HG02981 (cell line): ENCODE data around the gene UGGT2.
"Not testable (repeated sequence)": the region's sequence is repeated elsewhere in the genome, so short reads cannot be mapped to it uniquely, and the experiment has no call there.

ENCODE experiments used
- ATAC-seq: cut with Tn5 transposase; IDR thresholded peaks from one replicate; pipeline ENCODE4 v1.9.1; 2021; ENCODE audit warnings: mild to moderate bottlenecking, moderate library complexity; ENCODE audit not compliant: unreplicated experiment

UGGT2 gene

DNA sequence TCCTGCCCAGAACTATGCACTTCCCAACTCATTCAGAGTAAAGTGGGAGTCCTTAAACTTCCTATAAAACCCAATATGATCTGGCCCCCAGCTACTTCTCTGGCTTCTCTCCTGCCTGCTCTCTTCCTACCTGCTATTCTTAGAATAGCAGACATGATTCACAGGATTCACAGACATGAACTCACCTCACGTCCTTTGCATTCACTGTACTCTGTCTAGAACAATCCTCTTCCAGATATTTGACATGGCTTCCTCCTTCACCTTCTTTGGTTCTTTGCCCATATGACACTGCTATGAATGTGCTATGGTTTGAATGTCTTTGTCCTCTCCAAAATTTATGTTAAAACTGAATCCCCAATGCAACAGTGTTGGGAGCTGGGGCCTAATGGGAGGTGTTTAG lies 154.9 kb downstream of the UGGT2 start:
- no peak for ATAC-seq

DNA sequence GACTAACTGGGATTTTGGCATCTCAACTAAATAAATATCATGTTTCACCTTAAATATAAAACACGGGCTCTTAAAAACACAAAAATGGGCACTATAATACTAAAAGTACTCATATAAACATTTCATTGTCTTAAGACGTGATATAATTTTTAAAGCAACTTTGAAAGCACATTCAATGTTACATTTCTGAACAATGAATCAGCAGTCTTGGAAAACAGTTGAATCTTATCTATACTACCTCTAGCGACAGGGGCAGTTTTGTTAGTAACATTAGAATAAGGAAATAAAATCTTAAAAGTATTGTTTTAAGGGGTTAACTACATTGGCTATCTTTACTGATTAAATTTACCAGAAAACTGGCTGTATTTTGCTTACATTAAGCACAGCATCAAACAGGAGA lies 156.9 kb downstream of the UGGT2 start:
- ATAC-seq: no peak

DNA sequence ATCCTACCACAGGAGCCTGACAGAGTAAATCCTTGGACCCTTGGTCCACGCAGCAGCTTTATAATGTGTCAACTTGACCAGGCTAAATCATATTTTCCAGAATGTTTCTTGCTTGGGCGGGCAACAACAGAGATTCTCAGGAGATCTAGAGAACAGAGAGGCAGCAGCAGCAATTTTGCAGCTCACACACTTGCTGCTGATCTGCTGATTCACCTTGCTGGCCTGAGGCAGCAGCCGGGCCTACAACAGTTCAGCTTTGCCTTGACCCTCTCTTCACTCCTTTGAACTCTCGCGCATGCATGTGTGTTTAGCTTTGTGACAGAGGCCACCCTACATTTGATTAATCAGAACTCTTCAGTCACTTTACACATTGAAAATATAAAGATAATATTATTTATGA lies 159.3 kb downstream of the UGGT2 start:
- no peak for ATAC-seq

DNA sequence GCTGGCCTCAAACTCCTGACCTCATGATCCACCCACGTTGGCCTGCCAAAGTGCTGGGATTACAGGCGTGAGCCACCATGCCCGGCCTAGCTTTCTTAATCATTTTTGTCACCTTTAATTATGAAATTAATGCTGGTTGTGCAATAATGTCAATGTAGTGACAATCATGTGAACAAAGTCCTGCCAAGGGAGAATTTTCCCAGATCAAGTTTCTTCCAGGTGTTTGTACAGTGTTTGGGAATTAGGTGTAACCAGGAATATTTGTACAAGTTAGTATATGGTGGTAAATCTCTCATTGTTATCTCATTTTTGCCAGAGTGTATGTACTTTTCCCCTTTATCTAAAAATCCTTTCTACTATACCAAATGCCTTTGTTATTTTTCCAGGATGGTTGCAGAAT lies 171.1 kb downstream of the UGGT2 start:
- no peak for ATAC-seq

DNA sequence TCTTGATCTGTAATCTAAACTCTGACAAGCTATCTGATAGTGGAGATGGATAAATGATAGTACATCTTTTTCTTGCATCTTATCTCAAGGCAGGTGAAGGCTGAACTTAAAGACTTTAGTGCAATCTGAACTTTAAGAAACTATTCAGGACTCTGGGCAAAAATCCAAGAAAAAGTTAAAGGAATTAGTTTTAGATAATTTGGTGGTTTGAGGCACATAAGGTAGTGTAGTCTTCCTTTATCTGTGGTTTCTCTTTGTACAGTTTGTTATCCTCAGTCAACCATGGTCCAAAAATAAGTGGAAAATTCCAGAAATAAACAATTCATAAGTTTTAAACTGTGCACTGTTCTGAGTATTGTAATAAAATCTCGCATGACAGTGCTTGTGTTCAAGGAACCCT lies 172.9 kb downstream of the UGGT2 start:
- no peak for ATAC-seq

DNA sequence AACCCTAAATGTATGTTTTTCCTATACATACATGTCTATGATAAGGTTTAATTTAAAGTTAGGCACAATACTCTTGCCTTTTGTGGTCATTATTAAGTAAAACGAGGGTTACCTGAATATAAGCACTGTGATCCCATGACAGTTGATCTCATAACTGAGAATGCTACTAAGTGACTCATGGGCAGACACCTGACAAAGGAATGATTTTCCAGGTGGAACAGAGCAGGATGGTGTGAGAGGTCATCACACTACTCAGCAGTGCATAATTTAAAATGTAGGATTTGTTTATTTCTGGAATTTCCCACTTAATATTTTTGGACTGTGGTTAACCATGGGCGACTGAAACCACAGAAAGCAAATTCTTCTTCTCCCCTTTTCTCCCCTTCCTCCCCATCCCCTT lies 178.9 kb downstream of the UGGT2 start:
- ATAC-seq: no peak

DNA sequence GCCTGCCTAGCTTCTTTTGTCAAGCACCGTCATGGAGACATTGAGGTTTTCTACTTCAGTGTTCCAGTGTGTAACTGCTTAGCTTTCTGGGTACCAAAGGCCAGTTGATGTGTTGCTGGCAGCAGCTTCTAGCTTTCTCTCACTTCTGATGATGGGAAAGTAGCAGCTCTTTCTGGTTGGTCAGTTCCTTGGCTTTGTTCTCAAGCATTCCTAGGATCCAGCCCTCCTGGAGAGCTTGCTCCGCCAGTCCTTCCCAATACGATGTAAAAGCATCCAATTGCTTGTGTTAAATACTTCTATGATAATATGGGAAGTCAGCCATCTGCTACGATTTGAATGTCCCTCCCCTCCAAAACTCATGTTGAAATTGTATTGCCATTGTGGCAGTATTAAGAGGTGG lies 182.8 kb downstream of the UGGT2 start:
- ATAC-seq: no peak

DNA sequence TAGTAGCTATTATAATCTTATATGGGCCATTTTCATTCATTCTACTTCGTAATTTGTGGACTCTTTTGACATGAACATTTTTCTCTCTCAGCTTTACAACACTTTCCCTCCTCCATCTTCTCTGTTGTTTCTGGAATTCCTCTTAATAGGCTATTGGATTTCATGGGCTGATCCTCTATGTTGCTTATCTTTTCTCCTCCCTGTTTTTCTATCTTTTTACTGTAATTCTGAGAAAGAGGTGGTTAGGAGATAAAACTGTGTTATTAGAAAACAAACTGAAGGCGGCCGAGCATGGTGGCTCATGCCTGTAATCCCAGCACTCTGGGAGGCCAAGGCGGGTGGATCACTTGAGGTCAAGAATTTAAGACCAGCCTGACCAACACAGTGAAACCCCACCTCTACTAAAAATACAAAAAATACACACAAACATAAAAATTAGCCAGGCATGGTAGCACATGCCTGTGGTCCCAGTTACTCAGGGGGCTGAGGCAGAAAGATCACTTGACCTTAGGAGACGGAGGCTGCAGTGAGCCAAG lies 188.1 kb downstream of the UGGT2 start:
- no peak for ATAC-seq

DNA sequence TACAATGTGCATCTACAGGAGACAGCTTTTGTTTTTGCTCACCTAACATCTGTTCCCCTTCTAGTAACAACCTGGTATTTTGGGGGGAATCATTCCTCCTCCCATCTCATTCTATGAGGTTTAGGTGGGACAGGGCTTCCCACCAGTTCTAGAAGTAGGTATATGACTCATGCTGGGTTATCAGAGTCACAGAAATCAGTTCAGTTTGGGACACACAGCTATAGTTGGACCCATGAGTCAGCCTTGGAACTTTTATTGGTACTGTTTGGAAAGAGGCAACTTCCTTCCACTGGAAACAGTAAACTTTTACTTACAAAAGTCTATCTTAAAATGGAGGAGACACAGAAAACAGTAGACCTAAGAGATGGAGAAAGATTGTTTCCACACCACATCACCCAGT lies 190.8 kb downstream of the UGGT2 start:
- ATAC-seq: no peak

DNA sequence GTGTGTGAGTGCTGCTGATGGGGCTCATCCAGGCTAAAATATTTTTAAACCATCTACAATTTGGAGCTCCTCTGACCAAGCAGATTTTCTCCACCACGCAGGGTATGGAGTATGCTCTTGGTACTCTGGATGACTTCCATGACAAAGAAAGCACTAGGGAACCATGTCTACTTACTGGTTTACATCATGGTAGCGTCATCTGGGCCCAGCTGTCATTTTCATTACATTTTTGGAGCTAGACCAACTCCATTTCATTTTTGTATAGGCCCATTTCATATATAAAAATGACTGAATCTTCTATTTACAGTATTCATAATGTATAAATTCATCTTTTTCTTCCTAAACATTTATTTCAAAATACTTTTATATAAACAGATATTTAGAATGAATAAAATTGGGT lies 191.9 kb downstream of the UGGT2 start:
- ATAC-seq: no peak

DNA sequence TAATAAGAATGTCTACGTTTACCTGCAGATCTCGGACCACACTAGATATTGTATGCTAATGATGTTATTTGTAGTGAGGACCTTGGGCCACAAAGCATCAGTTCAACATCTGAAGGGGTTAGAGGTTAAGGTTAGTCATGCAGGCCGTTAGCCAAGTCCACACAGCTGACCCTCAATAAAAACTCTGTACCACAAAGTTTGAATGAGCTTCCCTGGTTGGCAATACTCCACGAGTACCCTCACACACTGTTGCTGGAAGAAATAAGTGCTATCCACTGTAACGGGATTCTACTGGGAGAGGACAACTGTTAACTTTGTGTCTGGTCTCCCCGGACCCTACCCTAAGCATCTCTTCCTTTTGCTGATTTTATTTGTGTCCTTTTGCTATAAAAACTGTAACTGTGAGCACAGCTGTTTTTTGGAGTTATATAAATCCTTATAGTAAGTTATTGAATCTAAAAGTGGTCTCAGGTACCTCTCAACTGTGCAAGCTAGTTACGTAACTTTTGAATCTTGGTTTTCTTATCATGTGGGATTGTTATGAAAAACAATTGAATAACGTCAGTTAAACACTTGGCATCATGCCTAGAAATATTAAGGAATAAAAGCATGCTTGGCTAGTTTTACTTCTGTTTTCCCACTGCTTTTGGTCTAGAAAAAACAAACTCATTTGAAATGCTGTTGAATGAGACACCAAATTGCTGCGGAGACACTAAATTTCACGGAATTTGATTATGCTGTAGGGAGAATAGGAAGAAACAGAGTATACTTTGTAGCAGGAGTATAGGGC lies 194.7 kb downstream of the UGGT2 start:
- ATAC-seq: no peak

DNA sequence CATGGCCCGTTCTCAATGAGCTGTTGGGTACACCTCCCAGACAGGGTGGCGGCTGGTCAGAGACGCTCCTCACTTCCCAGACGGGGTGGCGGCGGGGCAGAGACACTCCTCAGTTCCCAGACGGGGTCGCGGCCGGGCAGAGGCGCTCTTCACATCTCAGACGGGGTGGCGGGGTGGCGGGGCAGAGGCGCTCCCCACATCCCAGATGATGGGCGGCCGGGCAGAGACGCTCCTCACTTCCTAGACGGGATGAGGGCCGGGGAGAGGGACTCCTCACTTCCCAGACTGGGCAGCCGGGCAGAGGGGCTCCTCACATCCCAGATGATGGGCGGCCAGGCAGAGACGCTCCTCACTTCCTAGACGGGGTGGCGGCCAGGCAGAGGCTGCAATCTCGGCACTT lies 207.5 kb downstream of the UGGT2 start:
- not testable (repeated sequence) for ATAC-seq

DNA sequence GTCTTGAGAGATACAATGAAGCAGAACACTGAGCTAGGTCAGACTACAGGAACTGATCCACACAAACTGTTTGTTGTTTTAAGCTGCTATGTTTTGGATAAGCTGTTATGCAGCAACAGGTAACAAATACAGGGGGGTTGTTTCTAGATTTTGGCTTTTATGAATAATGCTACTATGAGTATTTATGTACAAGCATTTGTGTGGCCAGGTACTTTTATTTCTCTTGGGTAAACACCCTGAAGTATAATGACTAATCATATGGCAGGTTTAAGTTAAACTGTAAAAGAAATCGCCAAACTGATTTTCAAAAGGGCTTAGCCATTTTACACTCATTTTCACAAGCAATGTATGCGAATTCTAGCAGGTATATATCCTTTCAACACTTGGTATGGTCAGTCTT lies 210.3 kb downstream of the UGGT2 start:
- no peak for ATAC-seq

DNA sequence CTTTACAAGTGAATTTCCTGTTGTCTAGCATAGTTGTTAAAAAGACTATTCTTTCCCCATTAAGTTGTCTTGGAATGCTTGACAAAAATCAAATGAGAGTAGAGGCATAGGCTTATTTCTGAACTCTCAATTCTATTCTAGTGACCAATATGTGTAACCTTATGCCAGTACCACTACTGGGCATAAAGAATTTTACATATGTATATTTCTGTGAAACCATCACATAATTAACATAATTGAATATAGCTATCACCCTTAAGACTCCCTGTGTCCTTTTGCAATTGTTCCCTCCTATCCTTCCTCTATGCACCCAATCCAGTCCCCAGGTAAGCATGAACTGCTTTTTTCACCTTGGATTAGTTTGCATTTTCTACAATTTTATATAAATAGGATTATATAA lies 211.3 kb downstream of the UGGT2 start:
- ATAC-seq: no peak

DNA sequence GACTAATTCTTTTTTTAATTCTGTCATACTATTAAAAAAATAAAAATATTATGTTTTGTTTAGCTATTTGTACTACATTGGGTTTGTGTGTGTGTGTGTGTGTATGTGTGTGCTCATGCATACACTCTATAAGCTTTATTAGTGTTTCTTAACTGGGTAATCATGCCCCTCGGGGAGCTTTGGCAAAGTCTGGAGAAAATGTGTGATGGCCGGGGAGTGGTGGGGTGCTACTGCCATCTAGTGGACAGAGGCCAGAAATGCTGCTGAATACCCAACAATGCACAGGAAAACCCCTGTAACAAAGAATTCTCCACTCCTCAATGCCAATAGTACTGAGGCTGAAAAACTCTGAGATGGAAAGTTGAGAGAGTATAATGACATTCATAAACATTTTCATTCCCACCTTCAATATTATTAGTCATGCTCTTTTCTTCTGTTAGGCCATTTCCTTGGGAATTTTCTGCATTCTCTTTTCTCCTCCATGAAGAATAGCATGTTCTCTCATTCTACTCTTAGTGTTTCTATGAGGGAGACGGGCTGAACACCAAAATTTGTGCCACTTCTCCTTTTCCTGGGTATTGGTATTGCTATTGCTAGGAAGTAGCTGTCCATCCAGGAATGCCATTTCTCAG lies 219.0 kb downstream of the UGGT2 start:
- ATAC-seq: peak; percentile 85

DNA sequence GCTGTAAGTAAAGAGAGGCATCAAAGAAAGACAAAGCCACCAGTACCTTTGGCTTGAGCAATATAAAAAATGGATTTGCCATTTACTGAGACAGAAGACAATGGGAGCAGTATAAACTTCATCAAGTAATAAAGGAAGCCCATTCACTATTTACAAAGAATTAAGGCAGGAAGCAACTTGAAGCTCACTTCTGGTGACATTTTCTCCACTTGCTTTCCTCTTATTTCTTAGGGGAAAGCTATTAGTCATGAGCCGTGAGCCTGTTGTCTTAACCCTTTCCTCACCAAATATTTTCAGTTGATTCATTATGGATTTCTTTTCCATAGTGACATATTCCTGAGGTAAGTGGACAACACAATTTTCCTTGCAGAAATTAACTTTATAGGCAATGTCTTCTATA lies 219.5 kb downstream of the UGGT2 start:
- ATAC-seq: no peak

DNA sequence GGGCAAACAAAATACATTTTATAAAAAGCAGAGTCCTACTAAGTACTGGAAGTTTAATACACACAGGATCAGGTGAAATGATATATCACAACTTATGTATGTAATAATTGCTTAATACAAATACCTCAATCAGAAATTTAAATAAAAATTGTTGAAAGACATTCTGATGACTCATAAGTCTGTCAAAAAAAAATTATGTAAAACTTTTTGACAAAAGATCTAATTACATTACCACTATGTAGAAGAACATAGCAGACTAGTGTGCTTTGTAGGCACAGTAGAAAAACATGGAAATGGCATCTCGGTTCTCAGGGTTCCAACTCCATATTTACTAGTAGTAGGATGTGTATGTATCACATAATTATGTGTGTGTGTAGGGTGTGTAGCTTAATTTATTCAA lies 220.1 kb downstream of the UGGT2 start:
- no peak for ATAC-seq

DNA sequence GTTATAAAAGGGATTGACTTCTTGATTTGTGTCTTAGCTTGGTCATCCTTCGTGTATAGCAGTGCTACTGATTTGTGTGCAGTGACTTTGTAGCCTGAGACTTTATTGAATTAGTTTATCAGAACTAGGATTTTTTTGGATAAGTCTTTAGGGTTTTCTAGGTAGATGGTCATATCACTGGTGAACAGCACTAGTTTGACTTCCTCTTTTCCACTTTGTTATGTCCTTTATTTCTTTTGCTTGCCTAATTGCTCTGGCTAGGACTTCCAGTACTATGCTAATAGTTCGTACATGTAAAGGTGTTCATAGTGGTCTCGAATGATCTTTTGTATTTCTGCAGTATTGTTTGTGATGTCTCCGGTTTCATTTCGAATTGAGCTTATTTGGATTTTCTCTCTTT lies 230.9 kb downstream of the UGGT2 start:
- ATAC-seq: no peak

DNA sequence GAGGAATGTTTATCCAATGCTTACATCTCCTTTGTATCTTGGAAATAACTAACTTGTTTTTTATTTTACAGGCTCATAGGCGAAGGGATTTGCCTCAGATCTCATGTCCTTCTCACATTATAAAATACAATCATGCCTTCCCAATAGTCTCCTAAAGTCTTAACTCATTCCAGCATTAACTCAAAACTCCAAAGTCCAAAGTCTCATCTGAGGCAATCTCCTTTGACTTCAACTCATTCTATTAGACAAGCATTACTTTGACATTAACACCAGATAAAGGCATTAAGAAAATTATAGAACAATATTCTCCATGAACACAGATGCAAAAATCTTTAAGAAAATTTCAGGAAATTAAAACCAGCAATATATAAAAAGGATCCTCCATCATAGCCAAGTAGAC lies 238.7 kb downstream of the UGGT2 start:
- ATAC-seq: no peak

DNA sequence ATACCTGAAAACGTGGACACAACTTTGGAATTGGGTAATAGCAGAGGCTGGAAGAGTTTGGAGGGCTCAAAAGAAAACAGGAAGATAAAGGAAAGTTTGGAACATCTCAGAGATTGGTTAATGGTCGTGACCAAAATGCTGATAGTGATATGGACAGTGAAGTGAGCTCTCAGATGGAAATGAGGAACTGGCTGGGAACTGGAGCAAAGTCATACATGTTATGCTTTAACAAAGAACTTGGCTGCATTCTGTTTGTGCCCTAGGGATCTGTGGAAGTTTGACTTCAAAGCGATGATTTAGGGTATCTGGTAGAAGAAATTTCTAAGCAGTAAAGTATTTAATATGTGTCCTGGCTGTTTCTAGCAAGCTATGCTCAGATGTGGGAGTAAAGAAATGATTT lies 240.1 kb downstream of the UGGT2 start:
- ATAC-seq: no peak

DNA sequence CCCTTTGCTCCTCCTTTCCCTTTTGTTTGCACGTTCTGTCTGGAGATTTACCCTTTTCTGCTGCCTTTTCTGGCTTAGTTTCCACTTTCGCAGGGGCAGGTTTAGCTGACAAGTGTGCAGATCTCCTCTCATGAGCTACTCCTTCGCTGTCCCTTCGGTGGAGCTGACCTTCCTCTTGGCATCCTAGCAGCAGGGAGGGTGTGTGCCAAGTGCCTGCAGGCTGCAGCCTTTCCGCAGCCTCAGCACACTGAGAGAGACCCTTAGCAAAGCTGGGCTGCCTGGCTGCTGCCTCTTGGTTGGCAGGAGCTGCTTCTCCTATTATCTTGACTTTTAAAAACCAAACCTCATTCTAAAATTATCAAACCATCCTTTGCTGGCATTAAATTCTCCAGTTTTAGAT lies 243.8 kb downstream of the UGGT2 start:
- ATAC-seq: no peak

DNA sequence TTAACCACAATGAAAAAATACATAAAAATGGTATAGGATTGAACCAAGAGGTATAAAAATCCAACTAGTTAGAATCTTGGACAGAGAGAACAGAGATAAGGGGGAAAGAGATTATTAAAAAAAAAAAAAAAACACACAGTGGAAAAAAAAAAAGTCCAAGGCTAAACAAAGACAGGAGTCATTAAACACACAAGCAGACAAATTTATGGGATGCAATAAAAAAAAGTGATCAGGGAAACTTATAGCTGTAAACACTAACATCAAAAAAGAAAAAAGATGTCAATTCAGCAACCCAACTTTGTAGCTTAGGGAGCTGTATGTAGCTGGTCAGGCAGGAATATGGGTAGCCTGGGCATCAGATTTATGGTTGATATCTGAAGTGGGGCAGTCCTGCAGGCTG lies 247.3 kb downstream of the UGGT2 start:
- ATAC-seq: no peak

DNA sequence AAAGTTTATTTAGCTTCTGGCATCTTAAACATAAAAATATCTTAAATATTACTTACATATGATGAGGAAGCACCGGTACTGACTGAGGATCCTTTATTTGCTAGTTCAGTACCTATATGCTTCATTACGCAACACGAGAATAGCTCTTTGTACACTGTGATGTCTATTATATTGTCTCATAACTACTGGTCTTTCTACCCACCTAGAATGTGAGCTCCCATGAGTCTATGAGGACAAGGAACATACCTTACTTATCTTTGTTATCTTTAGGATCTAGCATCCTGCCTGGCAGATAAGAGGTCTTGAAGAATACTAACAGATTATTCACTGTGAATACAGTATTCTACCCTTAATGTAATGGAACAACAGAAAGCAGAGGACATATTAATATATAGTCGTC lies 251.4 kb downstream of the UGGT2 start:
- ATAC-seq: no peak
